ENCODE data around the gene LASP1. TPM values are rescaled to one million over a fixed set of nuclear protein-coding genes. Genes with fewer than 3 reads are reported as not detected.

The LASP1 gene
- polyA plus RNA-seq, 1 donor from 2014 or later, result 56.3 TPM

DNA sequence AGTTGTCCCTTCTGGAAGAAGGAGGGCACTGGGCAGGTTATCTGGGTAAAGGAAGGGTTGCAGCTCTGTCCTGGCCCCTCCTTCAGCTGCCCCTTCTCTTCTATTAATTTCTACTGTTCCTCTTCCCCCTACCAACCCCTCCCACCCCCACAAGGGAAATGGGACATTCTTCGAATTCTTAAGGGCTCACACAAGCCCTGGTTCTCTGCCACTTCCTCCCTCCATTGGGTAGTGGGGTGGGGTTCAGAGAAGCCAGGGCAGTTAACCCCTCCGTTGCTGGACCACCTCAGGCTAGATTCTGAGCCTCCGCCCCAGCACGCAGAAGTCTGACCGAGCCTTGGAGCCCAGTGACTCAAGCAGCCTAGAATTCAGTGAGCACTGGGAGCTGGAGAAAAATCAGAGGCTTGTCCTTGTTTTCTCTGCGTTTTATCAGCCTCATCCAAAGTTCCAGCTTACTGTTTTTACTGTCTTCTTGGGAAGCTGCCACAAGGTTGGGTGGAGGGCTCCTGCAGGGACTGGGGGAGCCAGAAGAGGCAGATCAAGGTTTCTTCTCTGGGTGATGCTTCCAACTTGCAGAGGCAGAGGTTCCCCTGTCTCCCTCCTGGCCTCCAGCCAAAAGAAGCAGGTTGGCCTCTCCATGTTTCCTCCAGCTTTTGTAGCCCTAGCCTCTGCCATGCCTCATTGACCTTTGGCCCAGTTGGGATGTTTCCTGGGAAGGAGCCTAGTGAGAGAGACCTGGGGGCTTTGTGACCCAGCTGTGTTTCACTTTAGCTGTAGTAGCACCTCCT lies 10.2 kb downstream of the LASP1 start:
- H3K9ac ChIP-seq (ENCODE audit: low read length), result no peak overlapping the region
- no peak overlapping the region for H2AFZ ChIP-seq (ENCODE audit: low read depth, low read length)
- no peak overlapping the region for H3K4me3 ChIP-seq (ENCODE audit: low read length)
- H3K27ac ChIP-seq (ENCODE audit: low read length), result no peak overlapping the region
- H3K9me3 ChIP-seq (ENCODE audit: low read length), result no peaks in the 10 kb centered on the region
- H3K79me2 ChIP-seq (replicated peaks; ENCODE audit: insufficient read depth, low read length), result peaks cover 45% of the 10 kb centered on the region
- no peaks in the 10 kb centered on the region for H3K9me2 ChIP-seq (ENCODE audit: insufficient read depth, low read length)
- no peaks in the 10 kb centered on the region for H3K27me3 ChIP-seq (ENCODE audit: insufficient read depth, low read depth, low read length)
- H3K4me2 ChIP-seq (ENCODE audit: low read length), result no peak overlapping the region
- no peaks in the 10 kb centered on the region for H4K20me1 ChIP-seq (ENCODE audit: insufficient read depth)
- TF ChIP-seq RAD21 (conservative IDR thresholded peaks at IDR 0.05) (no peak), POLR2AphosphoS5 (IDR thresholded peaks at IDR 0.05) (no peak), SMC3 (conservative IDR thresholded peaks at IDR 0.05; ENCODE audit: poor library complexity) (no peak), MXI1 (conservative IDR thresholded peaks at IDR 0.05; ENCODE audit: poor library complexity, severe bottlenecking) (no peak), TAF1 (IDR thresholded peaks at IDR 0.05; ENCODE audit: low read depth) (no peak), EZH2 (IDR thresholded peaks at IDR 0.05; ENCODE audit: borderline replicate concordance, insufficient read depth, low read length, poor library complexity, severe bottlenecking) (no peak), EP300 (conservative IDR thresholded peaks at IDR 0.05; ENCODE audit: poor library complexity, severe bottlenecking) (no peak)
- TF ChIP-seq, protein P1, sequence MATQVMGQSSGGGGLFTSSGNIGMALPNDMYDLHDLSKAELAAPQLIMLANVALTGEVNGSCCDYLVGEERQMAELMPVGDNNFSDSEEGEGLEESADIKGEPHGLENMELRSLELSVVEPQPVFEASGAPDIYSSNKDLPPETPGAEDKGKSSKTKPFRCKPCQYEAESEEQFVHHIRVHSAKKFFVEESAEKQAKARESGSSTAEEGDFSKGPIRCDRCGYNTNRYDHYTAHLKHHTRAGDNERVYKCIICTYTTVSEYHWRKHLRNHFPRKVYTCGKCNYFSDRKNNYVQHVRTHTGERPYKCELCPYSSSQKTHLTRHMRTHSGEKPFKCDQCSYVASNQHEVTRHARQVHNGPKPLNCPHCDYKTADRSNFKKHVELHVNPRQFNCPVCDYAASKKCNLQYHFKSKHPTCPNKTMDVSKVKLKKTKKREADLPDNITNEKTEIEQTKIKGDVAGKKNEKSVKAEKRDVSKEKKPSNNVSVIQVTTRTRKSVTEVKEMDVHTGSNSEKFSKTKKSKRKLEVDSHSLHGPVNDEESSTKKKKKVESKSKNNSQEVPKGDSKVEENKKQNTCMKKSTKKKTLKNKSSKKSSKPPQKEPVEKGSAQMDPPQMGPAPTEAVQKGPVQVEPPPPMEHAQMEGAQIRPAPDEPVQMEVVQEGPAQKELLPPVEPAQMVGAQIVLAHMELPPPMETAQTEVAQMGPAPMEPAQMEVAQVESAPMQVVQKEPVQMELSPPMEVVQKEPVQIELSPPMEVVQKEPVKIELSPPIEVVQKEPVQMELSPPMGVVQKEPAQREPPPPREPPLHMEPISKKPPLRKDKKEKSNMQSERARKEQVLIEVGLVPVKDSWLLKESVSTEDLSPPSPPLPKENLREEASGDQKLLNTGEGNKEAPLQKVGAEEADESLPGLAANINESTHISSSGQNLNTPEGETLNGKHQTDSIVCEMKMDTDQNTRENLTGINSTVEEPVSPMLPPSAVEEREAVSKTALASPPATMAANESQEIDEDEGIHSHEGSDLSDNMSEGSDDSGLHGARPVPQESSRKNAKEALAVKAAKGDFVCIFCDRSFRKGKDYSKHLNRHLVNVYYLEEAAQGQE (IDR thresholded peaks at IDR 0.05; ENCODE audit: borderline replicate concordance), result no peak
- TF ChIP-seq, protein P2, sequence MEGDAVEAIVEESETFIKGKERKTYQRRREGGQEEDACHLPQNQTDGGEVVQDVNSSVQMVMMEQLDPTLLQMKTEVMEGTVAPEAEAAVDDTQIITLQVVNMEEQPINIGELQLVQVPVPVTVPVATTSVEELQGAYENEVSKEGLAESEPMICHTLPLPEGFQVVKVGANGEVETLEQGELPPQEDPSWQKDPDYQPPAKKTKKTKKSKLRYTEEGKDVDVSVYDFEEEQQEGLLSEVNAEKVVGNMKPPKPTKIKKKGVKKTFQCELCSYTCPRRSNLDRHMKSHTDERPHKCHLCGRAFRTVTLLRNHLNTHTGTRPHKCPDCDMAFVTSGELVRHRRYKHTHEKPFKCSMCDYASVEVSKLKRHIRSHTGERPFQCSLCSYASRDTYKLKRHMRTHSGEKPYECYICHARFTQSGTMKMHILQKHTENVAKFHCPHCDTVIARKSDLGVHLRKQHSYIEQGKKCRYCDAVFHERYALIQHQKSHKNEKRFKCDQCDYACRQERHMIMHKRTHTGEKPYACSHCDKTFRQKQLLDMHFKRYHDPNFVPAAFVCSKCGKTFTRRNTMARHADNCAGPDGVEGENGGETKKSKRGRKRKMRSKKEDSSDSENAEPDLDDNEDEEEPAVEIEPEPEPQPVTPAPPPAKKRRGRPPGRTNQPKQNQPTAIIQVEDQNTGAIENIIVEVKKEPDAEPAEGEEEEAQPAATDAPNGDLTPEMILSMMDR (IDR thresholded peaks at IDR 0.05; ENCODE audit: poor library complexity, severe bottlenecking), result no peak
- peaks cover 2% of the 10 kb centered on the region for H3F3A ChIP-seq (ENCODE audit: insufficient read depth, low read length, poor library complexity, severe bottlenecking)
- no peaks in the 10 kb centered on the region for H3K36me3 ChIP-seq (ENCODE audit: insufficient read depth, low read length)

DNA sequence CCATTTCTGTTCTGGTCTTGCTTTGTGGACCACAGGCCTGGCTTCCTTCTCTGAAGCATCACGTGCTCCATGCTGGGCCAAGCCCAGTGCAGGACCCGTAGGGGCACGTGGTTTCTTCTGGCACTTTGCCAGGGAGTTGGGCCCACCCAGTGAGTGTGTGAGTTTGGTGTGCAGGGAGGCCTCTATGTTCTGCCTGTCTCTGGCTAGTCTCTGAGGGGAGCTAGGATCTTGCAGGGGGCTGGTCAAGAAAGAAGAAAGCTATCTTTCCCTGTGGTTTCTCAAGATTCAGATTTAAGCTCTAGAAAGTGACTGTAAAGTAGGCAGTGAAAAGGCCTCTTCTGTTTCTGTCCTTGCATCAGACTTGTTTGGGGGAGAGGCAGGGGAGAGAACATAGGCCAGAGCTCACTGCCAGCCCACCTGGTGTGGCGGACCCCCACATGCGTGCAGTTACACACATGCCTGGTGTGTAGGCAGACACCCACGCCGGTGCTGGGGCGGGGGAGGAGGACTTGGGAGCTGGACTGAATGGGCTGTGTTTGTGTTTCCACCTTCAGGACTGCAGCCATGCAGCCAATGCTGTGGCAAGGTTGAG lies 11.8 kb downstream of the LASP1 start:
- H3K9ac ChIP-seq (ENCODE audit: low read length), result no peak overlapping the region

More for the DNA sequence above, 11.8 kb downstream of the LASP1 start:
- H3K27ac ChIP-seq (ENCODE audit: low read length), result no peak overlapping the region
- H2AFZ ChIP-seq (ENCODE audit: low read depth, low read length), result no peak overlapping the region
- H3K9me2 ChIP-seq (ENCODE audit: insufficient read depth, low read length), result no peaks in the 10 kb centered on the region
- peaks cover 7% of the 10 kb centered on the region for H3F3A ChIP-seq (ENCODE audit: insufficient read depth, low read length, poor library complexity, severe bottlenecking)
- no peak overlapping the region for H3K4me2 ChIP-seq (ENCODE audit: low read length)
- H4K20me1 ChIP-seq (ENCODE audit: insufficient read depth), result no peaks in the 10 kb centered on the region
- no peak overlapping the region for H3K4me3 ChIP-seq (ENCODE audit: low read length)
- H3K36me3 ChIP-seq (ENCODE audit: insufficient read depth, low read length), result no peaks in the 10 kb centered on the region
- H3K79me2 ChIP-seq (replicated peaks; ENCODE audit: insufficient read depth, low read length), result peaks cover 42% of the 10 kb centered on the region
- H3K9me3 ChIP-seq (ENCODE audit: low read length), result no peaks in the 10 kb centered on the region
- TF ChIP-seq POLR2AphosphoS5 (IDR thresholded peaks at IDR 0.05) (no peak), EP300 (conservative IDR thresholded peaks at IDR 0.05; ENCODE audit: poor library complexity, severe bottlenecking) (no peak), MXI1 (conservative IDR thresholded peaks at IDR 0.05; ENCODE audit: poor library complexity, severe bottlenecking) (no peak), SMC3 (conservative IDR thresholded peaks at IDR 0.05; ENCODE audit: poor library complexity) (no peak), EZH2 (IDR thresholded peaks at IDR 0.05; ENCODE audit: borderline replicate concordance, insufficient read depth, low read length, poor library complexity, severe bottlenecking) (no peak), TAF1 (IDR thresholded peaks at IDR 0.05; ENCODE audit: low read depth) (no peak), RAD21 (conservative IDR thresholded peaks at IDR 0.05) (no peak)
- TF ChIP-seq, protein P2 (IDR thresholded peaks at IDR 0.05; ENCODE audit: poor library complexity, severe bottlenecking), result no peak
- TF ChIP-seq, protein P1 (IDR thresholded peaks at IDR 0.05; ENCODE audit: borderline replicate concordance), result no peak
- no peaks in the 10 kb centered on the region for H3K27me3 ChIP-seq (ENCODE audit: insufficient read depth, low read depth, low read length)

All from neural cell (in vitro differentiated cells).